H1 (cell line): ENCODE measurements around the gene NELL1.

ENCODE experiments used
- CHD2 ChIP-seq: IDR thresholded peaks from 2 replicates; pipeline ENCODE4 v1.6.1; 2012; ENCODE audit warnings: low read length, improper control_type of control experiment
- EGR1 ChIP-seq: IDR thresholded peaks from 2 replicates; pipeline ENCODE4 v1.6.1; 2011; ENCODE audit warnings: low read depth, low read length, borderline replicate concordance
- EZH2 ChIP-seq: fragments of 200-600 bp; sonication (generic); IDR thresholded peaks from 2 replicates; pipeline ENCODE4 v1.7.1; 2012; ENCODE audit warnings: low read depth, mild to moderate bottlenecking, moderate library complexity, low read length, inconsistent platforms; ENCODE audit not compliant: severe bottlenecking
- KDM5A ChIP-seq: fragments of 200-600 bp; IDR thresholded peaks from 2 replicates; pipeline ENCODE4 v1.7.1; 2012; ENCODE audit warnings: mild to moderate bottlenecking, low read length, inconsistent platforms, mixed read lengths
- NRF1 ChIP-seq: IDR thresholded peaks from 2 replicates; pipeline ENCODE4 v1.6.1; 2011; ENCODE audit warnings: mild to moderate bottlenecking, low read depth, low read length, improper control_type of control experiment
- POLR2A ChIP-seq, 2 experiments: IDR thresholded peaks; 1 replicate in 1 of 2; 2 replicates in 1 of 2; pipeline ENCODE4 v1.6.1; 2011; ENCODE audit warnings: low read depth in 2 of 2, low read length in 2 of 2, mild to moderate bottlenecking in 2 of 2; ENCODE audit errors: control extremely low read depth in 1 of 2
- POU5F1 ChIP-seq: IDR thresholded peaks from 2 replicates; pipeline ENCODE4 v1.6.1; 2011; ENCODE audit warnings: low read depth, mild to moderate bottlenecking, low read length, moderate library complexity
- RFX5 ChIP-seq: IDR thresholded peaks from 2 replicates; pipeline ENCODE4 v1.6.1; 2011; ENCODE audit warnings: low read depth, low read length, improper control_type of control experiment, borderline replicate concordance
- TAF1 ChIP-seq: IDR thresholded peaks from 2 replicates; pipeline ENCODE4 v1.6.1; 2011; ENCODE audit warnings: mild to moderate bottlenecking, low read depth, low read length
- TBP ChIP-seq: IDR thresholded peaks from 2 replicates; pipeline ENCODE4 v1.6.1; 2011; ENCODE audit warnings: low read depth, low read length, improper control_type of control experiment
- TF ChIP-seq, protein P1 (sequence below), 3 experiments: IDR thresholded peaks; 1 replicate in 2 of 3; 2 replicates in 1 of 3; pipeline versions ENCODE4 v1.5.1 to v1.6.1; 2011; ENCODE audit warnings: low read length in 3 of 3, mild to moderate bottlenecking in 3 of 3, inconsistent platforms in 2 of 3, low read depth in 1 of 3, moderate library complexity in 1 of 3; ENCODE audit not compliant: insufficient read depth in 1 of 3; ENCODE audit errors: control extremely low read depth in 1 of 3

DNA sequence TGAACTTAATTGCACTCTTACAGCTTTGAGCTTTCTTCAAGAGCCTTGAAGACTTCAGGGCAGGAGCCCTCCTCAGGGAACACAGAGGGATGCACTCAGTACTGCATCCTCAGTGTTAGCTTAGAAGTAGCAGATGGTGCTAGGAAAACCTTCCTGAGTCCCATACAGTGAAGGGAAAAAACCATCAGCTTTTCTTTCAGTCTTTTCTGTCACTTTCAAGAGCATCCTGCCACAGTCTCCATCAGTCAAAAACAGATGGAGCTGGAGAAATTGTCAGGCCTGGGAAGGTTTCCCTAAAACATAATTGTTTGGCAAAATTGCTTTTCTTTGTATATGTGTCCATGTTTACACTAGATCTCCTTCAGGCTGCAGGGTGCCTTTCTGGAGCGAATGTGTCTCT, 384.1 kb downstream of the NELL1 start:
- TF ChIP-seq NRF1 (no peak), KDM5A (no peak), EZH2 (no peak), POU5F1 (no peak), TAF1 (no peak), POLR2A (IDR thresholded peaks at IDR 0.05; ENCODE audit: control extremely low read depth in 1 of 2, low read depth in 2 of 2, low read length in 2 of 2) (no peak), TBP (no peak), RFX5 (no peak), CHD2 (no peak), EGR1 (no peak)
- TF ChIP-seq, protein P1, sequence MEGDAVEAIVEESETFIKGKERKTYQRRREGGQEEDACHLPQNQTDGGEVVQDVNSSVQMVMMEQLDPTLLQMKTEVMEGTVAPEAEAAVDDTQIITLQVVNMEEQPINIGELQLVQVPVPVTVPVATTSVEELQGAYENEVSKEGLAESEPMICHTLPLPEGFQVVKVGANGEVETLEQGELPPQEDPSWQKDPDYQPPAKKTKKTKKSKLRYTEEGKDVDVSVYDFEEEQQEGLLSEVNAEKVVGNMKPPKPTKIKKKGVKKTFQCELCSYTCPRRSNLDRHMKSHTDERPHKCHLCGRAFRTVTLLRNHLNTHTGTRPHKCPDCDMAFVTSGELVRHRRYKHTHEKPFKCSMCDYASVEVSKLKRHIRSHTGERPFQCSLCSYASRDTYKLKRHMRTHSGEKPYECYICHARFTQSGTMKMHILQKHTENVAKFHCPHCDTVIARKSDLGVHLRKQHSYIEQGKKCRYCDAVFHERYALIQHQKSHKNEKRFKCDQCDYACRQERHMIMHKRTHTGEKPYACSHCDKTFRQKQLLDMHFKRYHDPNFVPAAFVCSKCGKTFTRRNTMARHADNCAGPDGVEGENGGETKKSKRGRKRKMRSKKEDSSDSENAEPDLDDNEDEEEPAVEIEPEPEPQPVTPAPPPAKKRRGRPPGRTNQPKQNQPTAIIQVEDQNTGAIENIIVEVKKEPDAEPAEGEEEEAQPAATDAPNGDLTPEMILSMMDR (IDR thresholded peaks at IDR 0.05; ENCODE audit: control extremely low read depth in 1 of 3, insufficient read depth in 1 of 3, low read depth in 1 of 3, low read length in 3 of 3): no peak
